Osteoblast (primary cell): ENCODE measurements around the gene SPATA21. TPM values are rescaled to one million over a fixed set of nuclear protein-coding genes. Genes with fewer than 3 reads are reported as not detected.
A peak's percentile ranks its signal among the peaks of the same experiment; 100 is the strongest.

Source experiments
- DNase-seq: peaks from one replicate; pipeline ENCODE4 v3.0.0; 2011; ENCODE audit warnings: low spot score, mixed read lengths; ENCODE audit not compliant: insufficient read length; ENCODE audit errors: missing footprints
- H2AFZ ChIP-seq: 2 replicates; pipeline ENCODE4 v1.6.0; 2011; ENCODE audit warnings: mild to moderate bottlenecking, low read length
- H3K27ac ChIP-seq: 2 replicates; pipeline ENCODE4 v1.5.1; 2011; ENCODE audit warnings: mild to moderate bottlenecking, low read depth, low read length, moderate library complexity
- H3K27me3 ChIP-seq: 2 replicates; pipeline ENCODE4 v1.6.0; 2012; ENCODE audit warnings: mild to moderate bottlenecking, control low read depth, inconsistent platforms, low read length, moderate library complexity; ENCODE audit not compliant: insufficient read depth
- H3K36me3 ChIP-seq: 2 replicates; pipeline ENCODE4 v1.5.1; 2011; ENCODE audit warnings: mild to moderate bottlenecking, low read length, control low read depth, moderate library complexity; ENCODE audit not compliant: insufficient read depth
- H3K4me1 ChIP-seq: 2 replicates; pipeline ENCODE4 v1.5.1; 2011; ENCODE audit warnings: mild to moderate bottlenecking, low read length, control low read depth, moderate library complexity; ENCODE audit not compliant: insufficient read depth
- H3K4me2 ChIP-seq: 2 replicates; pipeline ENCODE4 v1.6.0; 2011; ENCODE audit warnings: mild to moderate bottlenecking, low read length; ENCODE audit not compliant: insufficient read depth
- H3K4me3 ChIP-seq: fragments of 200-600 bp; sonication (generic); 3 replicates; pipeline ENCODE4 v1.5.1; 2012; ENCODE audit warnings: mild to moderate bottlenecking, low read length, inconsistent platforms; ENCODE audit not compliant: insufficient read depth
- H3K79me2 ChIP-seq: 2 replicates; pipeline ENCODE4 v1.6.0; 2012; ENCODE audit warnings: mild to moderate bottlenecking, low read length, control low read depth, inconsistent platforms; ENCODE audit not compliant: insufficient read depth
- H3K9me3 ChIP-seq: 2 replicates; pipeline ENCODE4 v1.5.1; 2011; ENCODE audit warnings: low read depth, low read length, control low read depth
- H4K20me1 ChIP-seq: 2 replicates; pipeline ENCODE4 v1.6.0; 2012; ENCODE audit warnings: mild to moderate bottlenecking, low read length, control low read depth; ENCODE audit not compliant: insufficient read depth
- total RNA-seq: library from RNA; depleted of rRNA; stranded (reverse); fragments of >200 nt; gene quantifications from 2 replicates; pipeline ENCODE4 v1.2.3, GENCODE V29; 2012
- TF ChIP-seq, protein P1 (sequence below): IDR thresholded peaks from 2 replicates; pipeline ENCODE4 v1.5.1; 2011; ENCODE audit warnings: mild to moderate bottlenecking, low read depth, low read length, moderate library complexity; ENCODE audit errors: extremely low read depth

Gene SPATA21
- total RNA-seq, 1 donor: not detected

DNA sequence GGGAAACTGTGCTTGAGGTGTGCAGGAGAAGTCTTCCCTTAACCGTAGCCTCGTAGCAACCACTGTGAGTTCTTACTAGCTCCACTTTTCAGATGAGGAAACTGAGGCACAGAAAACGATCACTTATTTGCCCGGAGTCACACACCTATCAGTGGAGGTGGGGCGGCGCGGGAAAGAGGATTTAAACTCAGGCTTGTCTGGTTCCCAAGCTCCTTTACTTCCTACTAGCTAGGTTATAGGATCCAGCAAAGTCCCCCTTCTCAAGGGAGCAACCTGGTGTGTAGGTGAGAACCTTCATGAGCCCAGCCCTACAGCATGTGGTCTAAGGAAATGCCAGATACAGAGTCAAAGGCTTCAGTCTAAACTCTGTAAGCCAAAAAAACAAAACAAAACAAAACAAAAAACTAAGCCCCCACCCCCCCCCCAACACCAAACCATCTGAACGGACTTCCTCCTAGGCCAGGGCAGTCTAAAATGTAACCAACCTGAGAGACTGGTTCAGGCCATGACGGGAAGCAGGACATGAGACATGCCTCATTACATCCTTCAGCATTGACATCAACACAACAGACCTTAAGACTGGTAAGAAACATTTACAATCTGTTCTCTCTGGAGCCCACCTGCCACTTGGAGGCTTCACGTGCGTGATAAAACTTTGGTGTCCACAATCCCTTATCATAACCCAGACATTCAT is 84.2 kb downstream of the SPATA21 start:
- TF ChIP-seq, protein P1, sequence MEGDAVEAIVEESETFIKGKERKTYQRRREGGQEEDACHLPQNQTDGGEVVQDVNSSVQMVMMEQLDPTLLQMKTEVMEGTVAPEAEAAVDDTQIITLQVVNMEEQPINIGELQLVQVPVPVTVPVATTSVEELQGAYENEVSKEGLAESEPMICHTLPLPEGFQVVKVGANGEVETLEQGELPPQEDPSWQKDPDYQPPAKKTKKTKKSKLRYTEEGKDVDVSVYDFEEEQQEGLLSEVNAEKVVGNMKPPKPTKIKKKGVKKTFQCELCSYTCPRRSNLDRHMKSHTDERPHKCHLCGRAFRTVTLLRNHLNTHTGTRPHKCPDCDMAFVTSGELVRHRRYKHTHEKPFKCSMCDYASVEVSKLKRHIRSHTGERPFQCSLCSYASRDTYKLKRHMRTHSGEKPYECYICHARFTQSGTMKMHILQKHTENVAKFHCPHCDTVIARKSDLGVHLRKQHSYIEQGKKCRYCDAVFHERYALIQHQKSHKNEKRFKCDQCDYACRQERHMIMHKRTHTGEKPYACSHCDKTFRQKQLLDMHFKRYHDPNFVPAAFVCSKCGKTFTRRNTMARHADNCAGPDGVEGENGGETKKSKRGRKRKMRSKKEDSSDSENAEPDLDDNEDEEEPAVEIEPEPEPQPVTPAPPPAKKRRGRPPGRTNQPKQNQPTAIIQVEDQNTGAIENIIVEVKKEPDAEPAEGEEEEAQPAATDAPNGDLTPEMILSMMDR: no peak
- H3K9me3 ChIP-seq: no peaks in the 10 kb centered on the region
- peak overlapping the region; percentile 97 for H2AFZ ChIP-seq
- peak overlapping the region; percentile 95 for H3K4me2 ChIP-seq
- no peaks in the 10 kb centered on the region for H3K36me3 ChIP-seq
- peaks cover 25% of the 10 kb centered on the region for H3K4me1 ChIP-seq
- no peak for DNase-seq
- H3K79me2 ChIP-seq: peaks cover 41% of the 10 kb centered on the region
- peak overlapping the region; percentile 97 for H3K4me3 ChIP-seq
- H4K20me1 ChIP-seq: peaks cover 32% of the 10 kb centered on the region
- no peaks in the 10 kb centered on the region for H3K27me3 ChIP-seq
- H3K27ac ChIP-seq: peak overlapping the region; percentile 93

DNA sequence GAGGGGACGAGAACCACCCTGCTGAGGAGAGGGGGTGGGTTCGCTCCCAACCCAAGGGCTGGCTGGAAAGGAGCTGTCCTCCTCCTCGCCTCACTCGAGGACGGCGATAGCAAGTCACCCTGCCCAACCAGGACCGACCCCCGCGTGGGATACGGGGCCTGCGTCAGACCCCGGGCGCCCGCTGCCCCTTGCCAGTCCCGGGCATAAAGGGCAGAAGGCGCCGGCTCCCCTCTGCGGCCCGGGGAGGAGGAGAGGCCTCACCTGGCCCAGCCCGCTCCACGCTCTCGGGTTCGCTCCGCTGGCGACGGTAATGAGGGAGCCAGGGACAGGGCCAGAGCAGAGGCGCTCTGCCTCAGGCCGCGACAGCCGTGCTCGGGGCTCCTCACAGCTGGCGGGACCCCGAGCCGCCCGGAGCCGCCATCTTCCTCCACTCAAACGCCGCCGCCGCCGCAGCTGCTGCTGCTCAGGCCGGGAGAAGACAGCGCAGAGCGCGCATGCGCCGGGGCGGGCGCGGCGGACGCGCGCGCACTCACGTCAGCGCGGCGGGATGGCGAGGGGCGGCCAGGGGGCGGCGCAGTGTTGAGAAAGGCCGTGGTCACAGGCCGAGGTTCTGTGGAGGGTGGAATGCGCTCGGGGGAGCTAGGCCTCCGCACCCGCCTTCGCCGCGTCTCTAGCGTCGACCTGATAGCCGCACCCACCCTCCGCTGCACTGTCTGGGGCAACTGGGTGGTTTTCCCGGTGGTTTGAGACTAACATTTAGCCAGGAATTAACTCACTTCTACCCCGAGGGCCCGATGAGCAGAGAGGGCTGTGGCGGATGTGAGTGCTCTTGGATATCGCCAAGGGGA is 85.0 kb downstream of the SPATA21 start, which contains the start of gene FBXO42:
Gene FBXO42, minus strand, starts transcription at position 487 of the 848 bp plus-strand sequence. CDS start 37,062 bp downstream, outside the sequence.
- H3K36me3 ChIP-seq: no peaks in the 10 kb centered on the region

DNA sequence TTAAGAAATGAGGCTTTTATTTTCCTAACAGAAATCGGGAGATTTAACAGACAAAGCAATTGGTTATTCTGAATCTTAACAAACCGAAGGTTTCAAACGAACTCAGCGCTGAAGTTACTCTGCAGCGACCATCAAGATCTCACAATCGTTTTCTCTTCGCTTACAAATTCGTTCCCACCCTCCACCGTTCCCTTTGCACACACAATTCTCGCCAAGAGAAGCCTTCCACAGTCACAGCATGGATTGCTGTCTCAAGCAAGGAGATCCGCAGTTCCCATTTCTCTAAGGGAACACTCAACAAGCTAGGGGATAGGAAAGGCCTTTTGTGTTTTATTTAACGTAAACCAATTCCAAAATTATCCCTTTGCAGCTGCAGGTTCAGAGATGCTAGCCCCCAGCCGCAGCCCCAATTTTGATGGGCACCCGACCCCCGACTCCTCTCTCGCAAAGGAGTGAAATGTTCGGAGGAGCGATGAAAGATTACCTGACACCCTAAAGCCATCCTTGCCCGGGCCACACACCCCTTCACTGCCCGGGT is 85.7 kb downstream of the SPATA21 start:
- TF ChIP-seq, protein P1: no peak
- DNase-seq: peak; percentile 60
- H3K79me2 ChIP-seq: peaks cover 56% of the 10 kb centered on the region
- peak overlapping the region; percentile 93 for H3K27ac ChIP-seq
- peak overlapping the region; percentile 93 for H2AFZ ChIP-seq
- H3K4me1 ChIP-seq: peaks cover 25% of the 10 kb centered on the region
- no peaks in the 10 kb centered on the region for H3K36me3 ChIP-seq
- H3K4me2 ChIP-seq: peak overlapping the region; percentile 95
- peaks cover 39% of the 10 kb centered on the region for H4K20me1 ChIP-seq
- H3K27me3 ChIP-seq: no peaks in the 10 kb centered on the region
- H3K9me3 ChIP-seq: no peaks in the 10 kb centered on the region
- peak overlapping the region; percentile 97 for H3K4me3 ChIP-seq

More for the DNA sequence above, 85.0 kb downstream of the SPATA21 start, which contains the start of gene FBXO42:
- Histone ChIP-seq H3K9me3 (no peaks in the 10 kb centered on the region), H3K79me2 (peaks cover 49% of the 10 kb centered on the region), H3K4me2 (peak within 1 kb of the TSS; percentile 95), H3K27me3 (no peaks in the 10 kb centered on the region), H3K4me3 (peak within 1 kb of the TSS; percentile 97), H2AFZ (peak within 1 kb of the TSS; percentile 97), H3K4me1 (peaks cover 25% of the 10 kb centered on the region), H3K27ac (peak within 1 kb of the TSS; percentile 93), H4K20me1 (peaks cover 39% of the 10 kb centered on the region)
- DNase-seq: peak; percentile 98
- TF ChIP-seq, protein P1: peak; percentile 32
